NOMO-1 treated with dmso at 0.1 percent for 144 hours (cell line): Measurements from ENCODE around the gene SLC35F4.

Experiments used
- DNase-seq: peaks from one replicate; lab custom pipeline; 2025; ENCODE audit not compliant: unreplicated experiment; lab: John Stamatoyannopoulos, UW

Gene SLC35F4

DNA sequence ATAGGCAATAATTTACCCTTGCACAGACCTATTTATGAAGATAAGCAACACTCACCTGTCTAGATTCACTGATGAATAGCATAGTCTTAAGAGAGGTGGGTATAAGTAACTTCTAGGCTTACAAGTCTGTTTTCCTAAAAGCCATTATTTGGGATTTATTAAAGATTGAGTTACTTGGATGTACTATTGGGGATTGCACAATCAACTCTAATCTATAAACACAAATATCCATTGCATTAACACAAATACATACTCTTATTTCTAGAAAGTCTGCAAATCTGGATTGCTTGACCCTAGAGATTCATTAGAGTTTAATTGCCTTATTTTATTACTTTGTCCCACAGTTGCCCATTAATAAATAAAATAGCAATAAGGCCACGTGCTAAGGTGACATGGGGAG lies 224.1 kb downstream of the SLC35F4 start:
- DNase-seq, result no peak

DNA sequence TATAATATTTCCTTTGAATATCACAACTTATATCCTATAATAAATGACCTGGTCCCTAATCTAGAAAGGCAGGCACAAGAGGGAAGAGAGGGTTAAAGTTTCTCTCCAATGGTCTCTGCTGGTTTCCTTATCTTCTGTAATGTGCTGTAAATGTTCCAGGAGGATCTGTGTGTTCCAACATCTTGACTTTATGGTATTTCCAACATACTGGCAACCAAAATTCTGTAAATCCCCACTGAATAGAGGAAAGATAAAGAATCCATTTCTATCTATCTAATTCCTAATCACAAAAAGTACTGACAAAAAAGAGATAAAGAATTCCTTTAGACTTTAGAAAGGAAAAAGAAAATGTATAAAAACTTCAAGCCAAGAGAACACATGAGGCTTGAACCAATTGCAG lies 225.9 kb downstream of the SLC35F4 start:
- DNase-seq, result no peak

DNA sequence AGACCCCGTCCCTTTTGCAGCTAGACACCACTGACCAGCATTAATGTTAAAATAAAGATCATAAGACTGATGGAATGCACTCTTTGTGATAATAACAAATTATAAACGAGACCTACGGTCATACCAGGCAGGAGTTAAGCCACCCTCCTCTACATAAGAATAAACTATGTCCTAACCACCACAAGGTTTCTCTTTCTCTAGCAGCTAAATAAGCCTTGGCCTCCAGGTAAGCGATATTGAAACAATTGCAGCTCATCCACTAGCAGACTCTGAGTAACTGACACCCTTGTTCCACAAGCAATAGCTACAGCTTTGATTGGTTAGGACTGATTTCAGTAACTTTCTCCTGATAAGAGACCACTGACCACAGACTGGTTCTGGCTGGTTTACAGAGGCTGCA lies 228.0 kb downstream of the SLC35F4 start:
- no peak for DNase-seq

DNA sequence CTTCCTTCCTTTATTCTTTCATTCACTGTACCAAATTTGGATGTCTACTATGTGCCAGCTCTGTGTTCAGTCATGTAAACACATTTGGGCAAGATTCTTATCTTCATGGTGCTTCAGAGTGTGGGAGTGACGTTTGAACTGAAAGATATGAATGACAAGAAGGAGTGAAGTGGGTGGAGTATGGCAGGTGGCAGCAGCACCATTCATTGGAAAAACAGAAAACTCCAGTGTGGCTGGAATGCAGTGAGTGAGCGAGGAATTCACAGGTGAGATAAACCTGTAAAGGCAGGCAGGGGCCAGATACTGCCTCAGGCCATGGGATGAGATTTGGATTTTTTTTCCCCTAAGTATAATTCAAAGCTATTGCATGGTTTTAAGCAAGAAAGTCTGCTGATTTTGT lies 231.6 kb downstream of the SLC35F4 start:
- DNase-seq, result no peak

DNA sequence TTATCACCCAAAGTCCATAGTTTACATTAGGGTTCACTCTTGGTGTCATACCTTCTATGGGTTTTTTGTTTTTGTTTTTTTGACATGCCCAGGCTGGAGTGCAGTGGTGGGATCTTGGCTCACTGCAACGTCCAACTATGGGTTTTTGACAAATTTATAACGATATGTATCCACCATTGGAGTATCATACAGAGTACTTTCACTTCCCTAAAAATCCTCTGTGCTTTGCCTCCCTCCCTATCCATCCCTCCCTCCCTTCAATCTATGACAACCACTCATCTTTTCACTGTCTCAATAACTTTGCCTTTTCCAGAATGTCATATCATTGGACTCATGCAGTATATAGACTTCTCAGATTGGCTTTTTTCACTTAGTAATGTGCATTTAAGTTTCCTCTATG lies 233.2 kb downstream of the SLC35F4 start:
- no peak for DNase-seq

DNA sequence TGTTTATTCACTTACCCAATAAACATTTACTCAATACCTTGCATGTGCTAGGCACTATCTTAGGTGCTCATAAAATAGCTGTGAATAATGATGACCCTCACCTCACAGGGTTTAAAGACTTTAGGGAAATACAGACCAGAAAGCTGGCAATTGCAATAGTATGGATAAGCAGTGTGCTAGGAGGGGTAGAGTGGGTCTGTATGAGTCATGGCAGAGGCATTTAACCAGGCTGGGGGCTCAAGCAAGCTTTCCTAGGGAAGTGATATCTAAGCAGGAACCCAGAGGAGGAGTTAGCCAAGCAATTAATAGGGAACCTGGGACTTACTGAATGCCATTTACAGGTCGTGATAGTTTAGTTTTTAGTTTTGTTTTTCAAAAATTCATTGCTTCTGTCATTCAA lies 248.4 kb downstream of the SLC35F4 start:
- DNase-seq, result no peak

DNA sequence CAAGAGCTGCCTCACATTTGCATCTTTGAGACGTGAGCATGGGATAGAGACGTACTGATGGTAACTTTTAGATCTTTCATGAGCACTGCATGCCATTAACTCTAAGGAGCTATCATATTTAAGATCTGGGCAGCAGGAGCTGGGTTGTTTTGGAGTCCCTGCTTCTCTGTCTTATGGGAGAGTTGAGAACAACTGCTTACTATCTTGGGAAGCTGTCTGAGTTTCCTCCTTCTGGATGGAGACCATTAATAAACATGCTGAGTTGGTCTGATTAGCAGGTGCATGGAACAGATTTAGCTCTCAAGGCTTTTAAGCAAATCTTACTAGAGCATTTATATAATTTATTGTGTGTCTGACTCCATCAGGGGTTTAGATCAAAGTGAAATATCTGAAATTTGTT lies 252.9 kb downstream of the SLC35F4 start:
- DNase-seq, result no peak

DNA sequence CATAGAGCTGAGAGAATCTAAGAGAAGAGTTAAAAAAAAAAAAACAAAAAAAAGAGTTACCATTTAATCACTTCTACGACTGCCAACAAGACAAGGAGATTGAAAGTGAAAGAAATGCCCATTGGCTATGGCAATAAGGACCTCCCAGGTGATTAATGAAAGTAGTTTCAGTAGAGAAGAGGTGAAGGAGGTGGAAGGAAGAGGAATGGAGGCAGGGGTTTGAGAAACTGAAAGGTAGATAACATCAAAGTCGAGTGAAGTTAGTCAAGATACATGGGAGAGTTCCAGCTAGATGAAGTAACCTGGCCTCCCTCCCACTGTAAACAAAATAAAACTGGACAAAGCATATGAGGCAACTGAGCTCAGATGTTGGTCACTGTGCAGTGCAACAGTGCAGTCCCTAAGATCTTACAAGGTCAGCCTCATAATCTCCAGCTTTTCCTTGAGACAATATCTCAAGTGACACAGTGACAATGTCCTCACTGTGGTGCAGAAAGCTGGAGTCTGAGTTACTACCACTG lies 254.3 kb downstream of the SLC35F4 start:
- DNase-seq, result no peak

DNA sequence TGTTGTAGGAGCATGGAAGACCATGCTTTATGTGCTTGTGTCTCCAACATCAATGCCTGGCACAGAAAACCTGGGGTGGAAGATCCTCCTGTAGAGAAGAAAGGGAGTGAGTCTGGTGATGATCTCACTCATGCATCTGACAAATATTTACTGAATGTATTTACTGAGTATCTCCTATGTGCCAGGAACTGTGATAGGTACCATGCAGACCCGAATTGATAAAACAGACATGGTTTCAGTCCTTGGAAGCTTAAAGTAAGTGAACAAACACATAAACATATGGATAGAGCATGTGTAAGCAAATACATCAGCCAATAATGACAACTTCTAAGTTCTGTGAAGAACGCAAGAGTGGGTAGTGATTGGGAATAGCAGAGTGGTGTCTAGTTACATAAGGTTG lies 255.3 kb downstream of the SLC35F4 start:
- DNase-seq, result no peak

DNA sequence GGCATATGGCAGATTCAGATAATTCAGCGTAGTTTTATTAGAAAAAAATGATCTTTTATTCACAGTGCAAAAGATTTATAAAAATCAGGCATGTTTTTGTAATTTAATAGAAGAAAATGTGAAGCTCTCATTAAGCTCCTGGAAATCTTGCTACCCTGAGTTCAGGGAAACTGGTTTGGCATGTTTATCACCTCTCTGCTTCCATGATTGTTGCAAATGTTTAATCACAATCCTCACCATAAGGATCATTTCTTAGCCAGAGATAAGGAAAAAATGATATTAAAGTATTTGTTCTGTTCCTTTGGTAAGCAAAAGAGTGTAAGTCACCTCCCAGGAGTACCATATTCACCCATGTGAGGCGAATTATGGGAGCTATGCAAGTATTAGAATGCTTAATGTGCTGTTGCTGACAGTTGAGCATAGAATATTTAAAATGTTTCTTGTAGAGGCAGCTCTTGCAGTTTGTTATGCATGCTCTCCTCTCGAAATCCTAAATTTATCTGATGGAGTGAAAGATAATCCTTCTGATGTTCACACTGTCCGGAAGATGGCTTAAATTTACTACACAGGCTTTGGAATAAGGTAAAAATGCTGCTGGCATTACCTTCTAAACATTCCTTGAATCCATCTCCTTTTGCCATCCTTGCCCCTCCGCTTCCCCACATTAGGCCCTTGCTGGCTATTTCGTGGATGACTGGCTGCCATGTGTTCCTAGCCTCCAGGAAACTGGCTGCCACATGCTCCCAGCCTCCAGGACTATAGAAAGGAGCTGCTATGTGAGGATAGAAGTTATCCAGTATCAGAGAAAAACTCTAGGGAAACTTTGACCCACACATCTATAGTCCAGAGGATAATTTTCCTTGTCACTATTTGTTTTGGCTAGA lies 256.5 kb downstream of the SLC35F4 start:
- DNase-seq, result no peak

DNA sequence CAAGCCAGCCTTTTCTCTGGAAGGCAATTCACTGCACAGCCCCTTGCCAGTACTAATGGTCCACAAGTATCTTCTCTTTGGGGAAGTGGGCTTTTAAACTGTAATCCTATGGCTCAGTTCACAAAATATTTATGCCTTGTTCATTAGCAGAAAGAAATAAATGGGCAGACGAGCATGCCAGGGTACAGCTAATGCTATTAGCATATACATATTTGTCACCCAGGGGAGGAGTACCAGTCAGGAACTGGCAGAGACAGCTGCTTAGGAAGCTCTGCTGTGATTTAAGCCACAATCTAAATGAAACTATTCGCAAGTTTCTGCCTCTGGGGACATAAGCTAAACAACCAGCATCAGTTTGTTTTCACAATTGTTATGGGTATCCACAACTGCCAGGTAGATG lies 258.8 kb downstream of the SLC35F4 start:
- DNase-seq, result no peak

DNA sequence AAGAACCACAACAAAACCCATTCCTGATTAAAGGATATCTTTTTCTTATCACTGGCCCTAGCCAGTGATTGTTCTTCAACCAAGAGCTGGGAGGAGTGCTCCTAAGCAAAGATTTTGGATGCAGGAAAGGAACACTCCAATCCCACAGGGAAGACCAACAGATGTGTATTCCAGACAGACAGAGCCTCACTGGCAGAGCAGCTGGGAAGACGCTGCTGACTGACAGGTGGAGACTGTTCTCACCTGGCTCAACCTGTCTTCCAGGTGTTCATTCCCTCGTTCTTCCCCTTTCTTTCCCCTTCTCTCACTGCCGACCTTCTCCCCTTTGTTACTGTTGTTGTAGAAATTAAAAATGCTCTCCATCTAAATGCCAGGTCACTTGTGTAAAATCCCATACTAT lies 282.5 kb downstream of the SLC35F4 start:
- no peak for DNase-seq

DNA sequence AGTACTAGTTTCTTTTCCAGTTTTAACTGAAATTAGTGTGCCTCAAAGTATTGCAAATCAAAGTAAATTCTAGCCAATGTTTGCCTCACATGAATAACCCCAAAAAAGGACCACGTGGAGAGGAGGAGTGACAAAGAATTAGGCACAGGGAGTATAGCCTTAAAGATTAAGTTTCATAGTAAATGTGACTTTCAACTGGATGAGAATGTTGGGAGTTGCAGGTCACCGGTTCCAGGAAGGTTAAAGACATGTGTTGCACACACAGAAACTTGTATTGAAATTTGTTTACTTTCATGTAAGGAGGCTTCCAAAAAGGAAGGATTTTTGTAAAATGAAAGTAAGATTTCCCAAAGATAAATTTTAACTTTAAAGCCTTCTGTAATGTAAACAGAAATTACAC lies 283.1 kb downstream of the SLC35F4 start:
- no peak for DNase-seq

DNA sequence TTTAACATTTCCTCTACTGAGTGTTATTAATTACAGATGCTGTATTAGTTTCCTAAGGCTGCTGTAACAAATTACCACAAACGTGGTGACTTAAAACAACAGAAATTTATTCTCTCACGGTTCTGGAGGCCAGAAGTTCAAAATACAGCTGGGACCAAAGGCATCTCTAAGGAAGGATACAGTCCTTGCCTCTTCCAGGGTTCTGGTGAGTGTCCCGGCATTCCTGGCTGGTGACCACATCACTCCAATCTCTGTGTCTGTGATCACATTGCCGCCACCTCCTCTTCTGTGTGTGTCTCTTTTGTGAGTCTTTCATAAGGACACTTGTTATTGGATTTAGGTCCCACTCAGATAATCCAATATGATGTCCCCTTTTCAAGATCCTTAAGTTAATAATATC lies 287.1 kb downstream of the SLC35F4 start:
- DNase-seq, result no peak

DNA sequence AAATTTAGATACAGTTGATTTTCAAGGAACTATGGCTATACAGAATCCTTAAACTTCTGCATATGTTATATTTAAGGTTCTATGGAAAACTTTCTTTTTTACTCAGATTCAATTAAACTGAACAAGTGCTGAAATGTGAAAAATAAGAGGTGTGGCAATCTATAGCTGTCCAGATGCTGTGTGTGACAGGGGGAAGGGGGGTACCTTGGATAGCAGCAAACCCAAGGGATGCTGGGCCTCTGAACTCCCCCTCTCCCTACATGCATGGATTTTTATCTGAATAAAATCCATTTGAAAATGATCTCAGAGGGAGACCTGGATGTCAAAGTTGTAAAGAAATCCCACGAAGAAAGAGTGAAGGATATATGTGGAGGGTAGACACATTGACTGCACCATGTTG lies 289.4 kb downstream of the SLC35F4 start:
- no peak for DNase-seq

DNA sequence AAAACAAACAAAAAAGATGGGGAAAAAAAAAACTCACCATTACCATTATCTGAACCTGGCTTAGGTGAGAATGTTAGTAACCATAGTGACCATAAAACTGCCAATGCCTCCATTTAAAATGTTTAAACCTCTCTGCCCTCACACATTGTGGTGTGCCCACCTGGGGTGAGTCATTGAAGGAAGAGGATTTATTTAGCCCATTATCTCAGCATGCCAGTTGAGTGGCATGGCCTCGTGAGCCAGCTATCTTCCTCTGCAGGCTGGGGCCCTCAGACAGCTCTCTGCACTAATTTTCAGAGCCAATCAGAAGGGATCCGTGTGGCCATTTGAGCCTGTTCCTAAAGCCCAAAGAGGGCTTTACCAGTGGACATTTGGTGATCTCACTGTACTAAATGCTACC lies 290.4 kb downstream of the SLC35F4 start:
- DNase-seq, result no peak

DNA sequence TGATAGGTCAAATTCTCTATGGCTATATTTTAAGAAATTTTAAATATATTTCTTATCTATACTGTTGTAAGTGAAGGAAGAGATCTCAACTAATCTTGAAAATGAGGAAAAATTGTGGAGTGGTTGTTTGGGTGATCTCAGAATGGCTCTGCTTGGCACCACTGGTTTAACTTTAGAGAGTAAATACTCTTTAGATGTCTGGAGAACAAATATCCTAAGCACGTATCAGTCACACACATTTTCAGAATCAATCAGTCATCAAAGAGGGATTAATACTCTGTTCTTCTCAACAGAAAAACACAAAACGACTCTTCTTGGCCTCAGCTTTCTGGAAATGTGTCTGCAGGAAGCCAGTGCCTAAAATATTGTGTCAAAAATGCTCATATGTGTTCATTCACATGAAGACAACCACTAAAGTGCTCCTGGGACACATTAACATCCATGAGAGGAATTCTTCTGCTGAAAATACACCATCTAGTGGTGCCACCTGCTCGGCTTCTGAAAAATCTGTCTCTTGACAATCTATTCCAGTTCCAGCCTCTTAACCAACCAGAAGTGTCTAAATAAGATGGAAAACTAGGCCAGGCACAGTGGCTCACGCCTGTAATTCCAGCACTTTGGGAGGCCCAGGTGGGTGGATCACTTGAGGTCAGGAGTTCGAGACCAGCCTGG lies 291.1 kb downstream of the SLC35F4 start:
- DNase-seq, result no peak

DNA sequence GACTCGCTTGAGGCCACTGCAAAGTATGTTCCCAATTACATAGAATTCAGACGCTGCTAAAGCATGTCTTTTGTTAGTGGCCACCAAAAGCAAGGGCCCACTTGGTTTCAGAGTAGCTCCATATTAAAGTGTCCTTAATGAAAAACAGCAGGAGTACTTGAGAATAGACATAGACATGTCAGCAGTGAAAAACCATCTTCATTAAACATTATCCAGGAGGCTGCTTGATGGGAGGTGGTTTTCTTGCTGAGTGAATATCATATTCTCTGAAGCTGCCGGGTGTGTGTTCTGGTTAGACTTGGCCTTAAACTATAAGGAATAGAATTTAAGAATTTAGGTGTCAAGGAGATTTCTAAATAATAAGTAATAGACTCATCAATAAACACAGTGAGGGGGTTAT lies 292.7 kb downstream of the SLC35F4 start:
- no peak for DNase-seq

DNA sequence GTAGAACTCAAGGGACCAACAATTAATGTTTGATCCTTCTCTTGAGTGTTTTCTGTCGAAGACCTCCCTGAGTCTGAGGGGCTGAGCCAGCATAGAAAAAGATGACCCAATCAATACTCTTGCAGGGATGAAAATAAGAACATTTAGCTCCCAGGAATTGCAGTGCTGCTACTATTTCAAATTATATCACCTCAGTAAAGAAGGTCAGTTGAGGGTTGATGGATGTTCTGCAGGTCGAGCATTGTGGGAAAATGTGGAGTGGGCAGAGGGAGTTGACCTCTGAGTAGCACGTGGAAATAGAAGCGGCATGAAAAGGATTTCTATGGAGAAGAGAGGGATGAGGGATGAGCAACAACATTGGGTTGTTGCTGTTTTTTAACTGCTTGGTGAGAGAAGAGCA lies 297.3 kb downstream of the SLC35F4 start:
- DNase-seq, result no peak

DNA sequence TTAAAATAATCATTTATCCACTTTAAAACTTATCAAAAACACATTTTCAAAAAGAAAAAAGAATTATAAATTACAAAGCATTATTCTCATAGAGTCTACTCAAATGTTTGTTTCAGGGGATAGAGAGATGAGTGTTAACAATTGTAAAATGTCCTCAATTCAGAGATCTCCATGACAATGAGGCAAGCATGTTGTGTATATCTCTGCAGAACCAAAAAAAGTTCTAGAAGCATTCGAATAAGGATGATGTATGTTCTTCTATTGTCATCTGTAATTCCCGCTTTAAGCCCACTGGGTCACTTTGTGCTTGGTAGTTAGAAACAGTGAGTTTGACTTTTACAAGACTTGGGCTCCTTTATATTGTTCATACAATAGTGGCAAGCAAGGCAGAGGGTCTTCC lies 298.7 kb downstream of the SLC35F4 start:
- no peak for DNase-seq

DNA sequence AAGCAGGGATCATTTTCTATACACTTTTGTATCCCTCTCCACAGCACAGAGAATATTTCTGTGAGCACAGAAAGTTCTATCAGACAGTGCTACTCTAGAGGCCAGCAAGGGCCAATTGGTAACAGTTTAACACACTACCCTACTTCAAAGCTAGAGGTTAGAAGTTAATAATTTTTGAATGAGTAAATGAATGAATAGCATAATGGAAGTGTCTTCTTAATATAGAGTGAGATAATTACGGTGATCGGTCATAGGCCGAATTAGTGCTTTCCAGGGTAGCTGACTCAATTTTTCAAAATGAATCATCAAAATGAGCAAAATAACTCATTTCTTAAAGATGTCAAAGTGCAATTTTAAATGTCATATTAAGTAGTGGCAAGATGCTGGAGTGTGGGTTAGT lies 305.2 kb downstream of the SLC35F4 start:
- no peak for DNase-seq

DNA sequence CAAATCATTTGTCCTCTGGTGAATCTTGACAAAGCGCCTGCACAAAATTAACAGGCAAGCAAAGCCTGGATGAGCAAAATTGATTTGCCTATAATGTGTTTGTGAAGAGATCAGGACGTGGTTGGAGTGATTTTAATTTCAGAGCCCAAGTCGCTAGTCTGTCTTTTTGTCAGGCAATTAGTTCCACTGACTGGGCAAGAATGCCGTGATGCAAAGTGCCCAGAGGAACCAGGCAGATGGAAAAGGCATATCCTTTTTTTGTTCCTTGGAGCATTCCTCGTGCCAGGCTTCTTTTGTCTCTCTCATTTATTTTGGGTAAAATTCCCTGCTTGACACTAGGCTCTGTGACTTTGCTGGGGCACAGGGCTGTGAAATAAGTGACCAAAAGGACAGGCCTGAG lies 306.3 kb downstream of the SLC35F4 start:
- no peak for DNase-seq
